HG03520 (cell line): ENCODE measurements around the gene SRSF4.
"Not testable (repeated sequence)": the region's sequence is repeated elsewhere in the genome, so short reads cannot be mapped to it uniquely, and the experiment has no call there.

Experiments used
- ATAC-seq: cut with Tn5 transposase; IDR thresholded peaks from one replicate; pipeline ENCODE4 v1.9.1; 2021; ENCODE audit warnings: mild to moderate bottlenecking, moderate library complexity; ENCODE audit not compliant: unreplicated experiment

Gene SRSF4

GRCh38 chr1:29181413-29182225, at the start of gene SRSF4:
SRSF4 (minus strand) TSS chr1:29181900; CDS start chr1:29181752, 148 bp downstream.
- ATAC-seq, result peak; percentile 75

- peak; percentile 92 for ATAC-seq
Measured at GRCh38 chr1:29230553-29231378, 49.1 kb upstream of the SRSF4 start, which contains the start of gene MECR. MECR (minus strand) TSS chr1:29230934; CDS start chr1:29230906, 28 bp downstream.

GRCh38 chr1:29230204-29230552, 48.5 kb upstream of the SRSF4 start:
- no peak for ATAC-seq

- no peak for ATAC-seq
Measured at GRCh38 chr1:29227511-29227910, 45.8 kb upstream of the SRSF4 start.

GRCh38 chr1:29225361-29225760, 43.7 kb upstream of the SRSF4 start:
- ATAC-seq, result no peak

GRCh38 chr1:29224356-29224837, 42.7 kb upstream of the SRSF4 start:
- no peak for ATAC-seq

- no peak for ATAC-seq
Measured at GRCh38 chr1:29223521-29223920, 41.8 kb upstream of the SRSF4 start.

- no peak for ATAC-seq
Measured at GRCh38 chr1:29222686-29223085, 41.0 kb upstream of the SRSF4 start.

GRCh38 chr1:29222260-29222659, 40.6 kb upstream of the SRSF4 start:
- ATAC-seq, result not testable (repeated sequence)

GRCh38 chr1:29221296-29221695, 39.6 kb upstream of the SRSF4 start:
- ATAC-seq, result no peak

GRCh38 chr1:29218223-29218622, 36.5 kb upstream of the SRSF4 start:
- no peak for ATAC-seq

- ATAC-seq, result no peak
Measured at GRCh38 chr1:29217633-29218032, 35.9 kb upstream of the SRSF4 start.

- ATAC-seq, result no peak
Measured at GRCh38 chr1:29213055-29213454, 31.4 kb upstream of the SRSF4 start.

GRCh38 chr1:29211086-29212030, 29.7 kb upstream of the SRSF4 start:
- ATAC-seq, result no peak

- no peak for ATAC-seq
Measured at GRCh38 chr1:29210278-29211085, 28.8 kb upstream of the SRSF4 start.

- no peak for ATAC-seq
Measured at GRCh38 chr1:29209173-29209572, 27.5 kb upstream of the SRSF4 start.

- ATAC-seq, result no peak
Measured at GRCh38 chr1:29208442-29208841, 26.7 kb upstream of the SRSF4 start.

GRCh38 chr1:29202584-29203340, 21.1 kb upstream of the SRSF4 start:
- peak; percentile 51 for ATAC-seq

- ATAC-seq, result no peak
Measured at GRCh38 chr1:29202053-29202452, 20.4 kb upstream of the SRSF4 start.
